Astrocyte (in vitro differentiated cells and primary cell): ENCODE results near the gene AQP12B.

Experiments used
- EZH2 ChIP-seq: IDR thresholded peaks from 2 replicates; pipeline ENCODE4 v1.6.1; 2012; ENCODE audit warnings: mild to moderate bottlenecking, low read length, inconsistent platforms; ENCODE audit not compliant: insufficient read depth
- TF ChIP-seq, protein P1 (sequence below): IDR thresholded peaks from 2 replicates; pipeline ENCODE4 v1.5.1; 2011; ENCODE audit warnings: low read depth, mild to moderate bottlenecking, inconsistent platforms, low read length, moderate library complexity; ENCODE audit not compliant: insufficient read depth

DNA sequence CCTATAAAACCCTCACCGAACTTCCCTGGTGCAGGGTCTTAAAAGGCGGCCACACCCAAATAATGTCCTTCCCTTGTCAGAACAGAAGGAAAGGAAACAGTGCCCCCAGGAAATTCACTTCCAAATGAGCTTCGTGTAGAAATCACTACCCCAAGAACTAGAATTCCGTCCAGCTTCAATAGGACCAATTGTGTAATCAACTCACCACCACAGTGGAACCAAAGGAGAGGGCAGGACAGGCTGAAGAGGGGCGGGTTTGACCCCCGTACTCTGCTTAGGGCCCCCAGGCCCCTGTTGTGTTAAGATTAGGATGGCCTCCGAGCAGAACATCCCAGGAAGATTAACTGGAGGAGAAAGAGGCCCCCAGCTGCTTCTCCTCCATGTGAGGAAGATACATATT, 33.4 kb downstream of the AQP12B start:
- TF ChIP-seq, protein P1, sequence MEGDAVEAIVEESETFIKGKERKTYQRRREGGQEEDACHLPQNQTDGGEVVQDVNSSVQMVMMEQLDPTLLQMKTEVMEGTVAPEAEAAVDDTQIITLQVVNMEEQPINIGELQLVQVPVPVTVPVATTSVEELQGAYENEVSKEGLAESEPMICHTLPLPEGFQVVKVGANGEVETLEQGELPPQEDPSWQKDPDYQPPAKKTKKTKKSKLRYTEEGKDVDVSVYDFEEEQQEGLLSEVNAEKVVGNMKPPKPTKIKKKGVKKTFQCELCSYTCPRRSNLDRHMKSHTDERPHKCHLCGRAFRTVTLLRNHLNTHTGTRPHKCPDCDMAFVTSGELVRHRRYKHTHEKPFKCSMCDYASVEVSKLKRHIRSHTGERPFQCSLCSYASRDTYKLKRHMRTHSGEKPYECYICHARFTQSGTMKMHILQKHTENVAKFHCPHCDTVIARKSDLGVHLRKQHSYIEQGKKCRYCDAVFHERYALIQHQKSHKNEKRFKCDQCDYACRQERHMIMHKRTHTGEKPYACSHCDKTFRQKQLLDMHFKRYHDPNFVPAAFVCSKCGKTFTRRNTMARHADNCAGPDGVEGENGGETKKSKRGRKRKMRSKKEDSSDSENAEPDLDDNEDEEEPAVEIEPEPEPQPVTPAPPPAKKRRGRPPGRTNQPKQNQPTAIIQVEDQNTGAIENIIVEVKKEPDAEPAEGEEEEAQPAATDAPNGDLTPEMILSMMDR = no peak
- no peak for TF ChIP-seq EZH2
